Measurements from ENCODE around the gene SFR1.

SFR1 gene

GRCh38 chr10:104096692-104097091 lies 25.3 kb upstream of the SFR1 start:
- TF ChIP-seq, protein P1, sequence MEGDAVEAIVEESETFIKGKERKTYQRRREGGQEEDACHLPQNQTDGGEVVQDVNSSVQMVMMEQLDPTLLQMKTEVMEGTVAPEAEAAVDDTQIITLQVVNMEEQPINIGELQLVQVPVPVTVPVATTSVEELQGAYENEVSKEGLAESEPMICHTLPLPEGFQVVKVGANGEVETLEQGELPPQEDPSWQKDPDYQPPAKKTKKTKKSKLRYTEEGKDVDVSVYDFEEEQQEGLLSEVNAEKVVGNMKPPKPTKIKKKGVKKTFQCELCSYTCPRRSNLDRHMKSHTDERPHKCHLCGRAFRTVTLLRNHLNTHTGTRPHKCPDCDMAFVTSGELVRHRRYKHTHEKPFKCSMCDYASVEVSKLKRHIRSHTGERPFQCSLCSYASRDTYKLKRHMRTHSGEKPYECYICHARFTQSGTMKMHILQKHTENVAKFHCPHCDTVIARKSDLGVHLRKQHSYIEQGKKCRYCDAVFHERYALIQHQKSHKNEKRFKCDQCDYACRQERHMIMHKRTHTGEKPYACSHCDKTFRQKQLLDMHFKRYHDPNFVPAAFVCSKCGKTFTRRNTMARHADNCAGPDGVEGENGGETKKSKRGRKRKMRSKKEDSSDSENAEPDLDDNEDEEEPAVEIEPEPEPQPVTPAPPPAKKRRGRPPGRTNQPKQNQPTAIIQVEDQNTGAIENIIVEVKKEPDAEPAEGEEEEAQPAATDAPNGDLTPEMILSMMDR (IDR thresholded peaks at IDR 0.05; ENCODE audit: low read depth, low read length) = no peak
- H3K4me3 ChIP-seq (ENCODE audit: low read depth, low read length) = no peak overlapping the region

DNA sequence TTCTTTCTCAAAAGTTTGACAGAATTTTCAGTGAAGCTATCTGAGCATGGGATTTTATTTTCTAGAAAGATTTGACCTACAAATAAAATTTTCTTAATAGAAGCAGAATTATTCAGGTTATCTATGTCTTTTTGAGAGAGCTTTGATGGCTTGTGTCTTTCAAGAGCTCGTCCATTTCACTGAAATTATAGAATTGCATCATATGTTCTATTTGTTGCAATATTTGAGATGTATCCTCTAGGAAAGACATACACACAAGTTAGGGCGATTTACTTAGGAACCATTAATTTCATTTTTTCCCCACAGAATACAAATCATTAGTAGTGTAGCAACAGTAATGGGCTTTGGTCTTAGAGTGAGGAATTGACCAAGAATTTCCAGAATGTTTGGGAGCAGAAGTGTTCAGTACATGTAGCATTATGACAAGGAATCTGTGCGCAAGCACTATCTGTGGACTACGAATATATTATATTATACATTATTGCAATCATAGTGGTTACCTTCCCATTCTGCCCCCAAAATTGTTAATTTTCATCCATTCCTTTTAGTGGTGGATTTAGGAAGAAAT lies 23.5 kb upstream of the SFR1 start:
- TF ChIP-seq, protein P1 (IDR thresholded peaks at IDR 0.05; ENCODE audit: low read depth, low read length) = no peak
- no peak overlapping the region for H3K4me3 ChIP-seq (ENCODE audit: low read depth, low read length)

- no peak overlapping the region for H3K4me3 ChIP-seq (ENCODE audit: low read depth, low read length)
- TF ChIP-seq, protein P1 (IDR thresholded peaks at IDR 0.05; ENCODE audit: low read depth, low read length) = no peak
These were observed 22.7 kb upstream of the SFR1 start for GRCh38 chr10:104099269-104099668.

DNA sequence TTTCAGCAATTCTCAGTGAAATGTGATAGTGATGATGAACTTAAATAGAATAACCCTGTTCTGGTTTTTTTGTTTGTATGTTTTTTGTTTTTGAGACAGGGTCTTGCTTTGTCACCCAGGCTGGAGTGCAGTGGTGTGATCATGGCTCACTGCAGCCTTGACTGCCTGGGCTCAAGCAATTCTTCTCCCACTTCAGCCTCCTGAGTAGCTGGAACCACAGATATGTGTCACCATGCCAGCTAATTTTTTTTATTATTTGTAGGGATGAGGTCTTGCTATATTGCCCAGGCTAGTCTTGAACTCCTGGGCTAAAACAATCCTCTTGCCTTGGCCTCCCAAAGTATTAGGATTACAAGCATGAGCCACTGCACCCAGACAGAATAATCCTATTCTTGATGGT lies 22.0 kb upstream of the SFR1 start:
- H3K4me3 ChIP-seq (ENCODE audit: low read depth, low read length) = no peak overlapping the region
- TF ChIP-seq, protein P1 (IDR thresholded peaks at IDR 0.05; ENCODE audit: low read depth, low read length) = no peak

DNA sequence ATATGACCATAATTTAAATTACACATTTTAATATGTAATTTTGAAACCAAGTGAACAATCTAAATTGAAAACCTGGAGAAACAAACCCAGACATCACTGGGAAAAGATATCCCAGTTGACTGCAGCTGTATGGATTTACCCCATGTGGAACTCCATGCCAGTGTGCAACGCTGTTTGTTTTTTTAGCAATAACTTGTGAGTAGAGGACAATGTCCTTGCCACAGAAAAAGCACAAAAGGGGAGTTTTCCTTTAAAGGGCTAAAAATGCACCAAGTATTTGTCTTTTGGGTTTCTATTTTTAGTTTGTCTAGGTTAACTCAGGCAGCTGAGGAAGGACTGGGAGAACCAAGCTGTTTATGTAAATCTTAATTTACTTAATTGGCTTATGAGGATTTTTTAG lies 21.2 kb upstream of the SFR1 start:
- H3K4me3 ChIP-seq (ENCODE audit: low read depth, low read length) = no peak overlapping the region
- TF ChIP-seq, protein P1 (IDR thresholded peaks at IDR 0.05; ENCODE audit: low read depth, low read length) = no peak

DNA sequence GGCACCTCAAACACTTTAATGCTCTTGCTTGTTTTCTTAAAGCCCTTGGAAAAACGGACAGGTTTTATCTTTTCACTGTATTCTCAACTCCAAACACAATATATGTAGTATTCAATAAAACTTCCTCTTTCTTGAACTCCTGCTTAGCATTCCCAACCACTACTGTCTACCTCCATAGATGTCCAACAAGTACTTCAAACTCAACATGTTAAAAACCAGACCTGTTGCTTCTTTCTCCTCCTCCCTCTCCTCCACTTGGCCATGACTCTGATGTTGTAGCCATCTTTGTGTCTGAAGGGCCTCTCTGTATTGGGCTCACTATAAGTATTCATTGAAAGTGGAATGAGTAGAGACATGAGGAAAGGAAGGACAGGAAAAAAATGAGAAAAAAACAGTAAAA lies 20.1 kb upstream of the SFR1 start:
- TF ChIP-seq, protein P1 (IDR thresholded peaks at IDR 0.05; ENCODE audit: low read depth, low read length) = no peak
- H3K4me3 ChIP-seq (ENCODE audit: low read depth, low read length) = no peak overlapping the region

GRCh38 chr10:104103956-104104355 lies 18.0 kb upstream of the SFR1 start:
- TF ChIP-seq, protein P1 (IDR thresholded peaks at IDR 0.05; ENCODE audit: low read depth, low read length) = no peak

More at GRCh38 chr10:104103956-104104355, 18.0 kb upstream of the SFR1 start:
- no peak overlapping the region for H3K4me3 ChIP-seq (ENCODE audit: low read depth, low read length)

All from WI38 (cell line).